ENCODE measurements around the gene SLC35F4.
"Not testable (repeated sequence)": the region's sequence is repeated elsewhere in the genome, so short reads cannot be mapped to it uniquely, and the experiment has no call there.

Gene SLC35F4

GRCh38 chr14:57714487-57714931, 151.4 kb downstream of the SLC35F4 start:
- H3K36me3 ChIP-seq = no peaks in the 10 kb centered on the region
- no peaks in the 10 kb centered on the region for H3K27me3 ChIP-seq
- H3K27ac ChIP-seq = no peak overlapping the region
- intact Hi-C loops (cut with DNase I; ENCODE audit: low total_unique reads) = no loop called here
- DNase-seq = no peak
- H3K4me3 ChIP-seq = no peak overlapping the region
- peaks cover 0 to 9% (median 0%) of the 10 kb centered on the region in 4 donors for H3K4me1 ChIP-seq
- TF ChIP-seq CTCF (IDR thresholded peaks at IDR 0.05) = no peak
- peaks cover 0 to 12% (median 0%) of the 10 kb centered on the region in 3 donors for H3K9me3 ChIP-seq

GRCh38 chr14:57712698-57713097, 153.2 kb downstream of the SLC35F4 start:
- no peak for TF ChIP-seq CTCF (IDR thresholded peaks at IDR 0.05)
- Histone ChIP-seq H3K9me3 (peaks cover 0 to 6% (median 0%) of the 10 kb centered on the region in 3 donors), H3K27me3 (no peaks in the 10 kb centered on the region), H3K4me1 (peaks cover 0 to 9% (median 0%) of the 10 kb centered on the region in 4 donors), H3K27ac (no peak overlapping the region), H3K36me3 (no peaks in the 10 kb centered on the region), H3K4me3 (no peak overlapping the region)
- intact Hi-C loops (cut with DNase I; ENCODE audit: low total_unique reads) = no loop called here
- no peak for DNase-seq

GRCh38 chr14:57712102-57712501, 153.8 kb downstream of the SLC35F4 start:
- Histone ChIP-seq H3K36me3 (no peaks in the 10 kb centered on the region), H3K27me3 (no peaks in the 10 kb centered on the region), H3K4me3 (no peak overlapping the region), H3K27ac (no peak overlapping the region), H3K4me1 (peaks cover 0 to 9% (median 0%) of the 10 kb centered on the region in 4 donors), H3K9me3 (peaks cover 0 to 6% (median 0%) of the 10 kb centered on the region in 3 donors)
- DNase-seq = no peak
- intact Hi-C loops (cut with DNase I; ENCODE audit: low total_unique reads) = no loop called here
- no peak for TF ChIP-seq CTCF (IDR thresholded peaks at IDR 0.05)

- intact Hi-C loops (cut with DNase I; ENCODE audit: low total_unique reads) = no loop called here
These were observed 156.0 kb downstream of the SLC35F4 start for GRCh38 chr14:57709909-57710308.

GRCh38 chr14:57709086-57709485, 156.8 kb downstream of the SLC35F4 start:
- intact Hi-C loops (cut with DNase I; ENCODE audit: low total_unique reads); H3K27ac ChIP-seq; H3K4me3 ChIP-seq; H3K9me3 ChIP-seq; DNase-seq; H3K27me3 ChIP-seq; H3K4me1 ChIP-seq; H3K36me3 ChIP-seq: not testable (repeated sequence)

More at GRCh38 chr14:57709909-57710308, 156.0 kb downstream of the SLC35F4 start:
- Histone ChIP-seq H3K4me3 (no peak overlapping the region), H3K36me3 (no peaks in the 10 kb centered on the region), H3K27ac (no peak overlapping the region), H3K9me3 (peaks cover 0 to 6% (median 0%) of the 10 kb centered on the region in 3 donors), H3K4me1 (peaks cover 0 to 9% (median 0%) of the 10 kb centered on the region in 4 donors), H3K27me3 (no peaks in the 10 kb centered on the region)
- no peak for DNase-seq
- no peak for TF ChIP-seq CTCF (IDR thresholded peaks at IDR 0.05)

GRCh38 chr14:57707219-57707618, 158.7 kb downstream of the SLC35F4 start:
- H3K4me3 ChIP-seq = no peak overlapping the region
- no peaks in the 10 kb centered on the region for H3K4me1 ChIP-seq
- TF ChIP-seq CTCF (IDR thresholded peaks at IDR 0.05) = no peak
- H3K9me3 ChIP-seq = peaks cover 0 to 6% (median 0%) of the 10 kb centered on the region in 3 donors
- H3K27me3 ChIP-seq = no peaks in the 10 kb centered on the region
- DNase-seq = no peak
- no peak overlapping the region for H3K27ac ChIP-seq
- intact Hi-C loops (cut with DNase I; ENCODE audit: low total_unique reads) = no loop called here
- no peaks in the 10 kb centered on the region for H3K36me3 ChIP-seq
